Measurements from ENCODE around the gene PLEKHG5. TPM values are rescaled to one million over a fixed set of nuclear protein-coding genes. Genes with fewer than 3 reads are reported as not detected.

The PLEKHG5 gene
- total RNA-seq, 1 experiment from 2014 or later = 42.8 TPM

GRCh38 chr1:6475381-6476133 lies 15.9 kb downstream of the PLEKHG5 start:
- Histone ChIP-seq H3F3A (ENCODE audit: low read length, unreplicated experiment) (no peaks in the 10 kb centered on the region), H3K9me3 (ENCODE audit: low read length) (no peaks in the 10 kb centered on the region), H3K27ac (ENCODE audit: low read length) (no peak overlapping the region), H3K4me3 (ENCODE audit: low read length) (no peak overlapping the region), H3K4me1 (ENCODE audit: insufficient read depth, low read length) (no peaks in the 10 kb centered on the region), H3K9me2 (replicated peaks; ENCODE audit: low read length) (no peaks in the 10 kb centered on the region), H3K79me2 (ENCODE audit: low read length) (no peaks in the 10 kb centered on the region), H3K9ac (ENCODE audit: low read length) (no peak overlapping the region), H3K4me2 (ENCODE audit: low read length) (no peak overlapping the region), H4K20me1 (ENCODE audit: low read length) (no peaks in the 10 kb centered on the region), H2AFZ (ENCODE audit: low read length) (no peak overlapping the region), H3K27me3 (ENCODE audit: low read length) (no peaks in the 10 kb centered on the region), H3K36me3 (ENCODE audit: low read depth, low read length) (peaks cover 18% of the 10 kb centered on the region)
- ATAC-seq (peak; percentile 89), DNase-seq (peak; percentile 87)
- BruUV-seq (replicated peaks) = no TSS peak
- CTCF ChIA-PET = interaction anchor here (0.6 kb wide), 1 partner anchor 11 kb away, joined by 4 read pairs; no protein-coding TSS in a partner anchor
- peak; percentile 99 for TF ChIP-seq CTCF (conservative IDR thresholded peaks at IDR 0.05; ENCODE audit: low read depth, low read length)
- TF ChIP-seq EZH2phosphoT487 (IDR thresholded peaks at IDR 0.05; ENCODE audit: borderline replicate concordance, low read length) = no peak
- intact Hi-C loops (cut with micrococcal nuclease) = no loop called here
- POLR2A ChIA-PET (ENCODE audit: unreplicated experiment) = interaction anchor here (1.1 kb wide), 1 partner anchor 16 kb away, joined by 3 read pairs; no protein-coding TSS in a partner anchor

- intact Hi-C loops (cut with micrococcal nuclease) = no loop called here
- no peak overlapping the region for H2AFZ ChIP-seq (ENCODE audit: low read length)
- no TSS peak for BruUV-seq (replicated peaks)
Measured at GRCh38 chr1:6474815-6475282, 16.6 kb downstream of the PLEKHG5 start.

More at GRCh38 chr1:6474815-6475282, 16.6 kb downstream of the PLEKHG5 start:
- H3K9me3 ChIP-seq (ENCODE audit: low read length) = no peaks in the 10 kb centered on the region
- no peaks in the 10 kb centered on the region for H3K4me1 ChIP-seq (ENCODE audit: insufficient read depth, low read length)
- ChIA-PET CTCF (no interaction called here), POLR2A (ENCODE audit: unreplicated experiment) (no interaction called here)
- ATAC-seq (no peak), DNase-seq (no peak)
- H4K20me1 ChIP-seq (ENCODE audit: low read length) = no peaks in the 10 kb centered on the region
- H3K4me3 ChIP-seq (ENCODE audit: low read length) = no peak overlapping the region
- H3K79me2 ChIP-seq (ENCODE audit: low read length) = no peaks in the 10 kb centered on the region
- no peak overlapping the region for H3K4me2 ChIP-seq (ENCODE audit: low read length)
- no peaks in the 10 kb centered on the region for H3K27me3 ChIP-seq (ENCODE audit: low read length)
- TF ChIP-seq CTCF (conservative IDR thresholded peaks at IDR 0.05; ENCODE audit: low read depth, low read length) (no peak), EZH2phosphoT487 (IDR thresholded peaks at IDR 0.05; ENCODE audit: borderline replicate concordance, low read length) (no peak), EZH2 (IDR thresholded peaks at IDR 0.05; ENCODE audit: low read length, unreplicated experiment) (no peak)
- no peak overlapping the region for H3K9ac ChIP-seq (ENCODE audit: low read length)
- H3K36me3 ChIP-seq (ENCODE audit: low read depth, low read length) = peaks cover 24% of the 10 kb centered on the region
- H3K9me2 ChIP-seq (replicated peaks; ENCODE audit: low read length) = no peaks in the 10 kb centered on the region
- no peak overlapping the region for H3K27ac ChIP-seq (ENCODE audit: low read length)
- H3F3A ChIP-seq (ENCODE audit: low read length, unreplicated experiment) = no peaks in the 10 kb centered on the region

All from PC-3 (cell line).